ENCODE data around the gene LRRN4. TPM values are rescaled to one million over a fixed set of nuclear protein-coding genes. Genes with fewer than 3 reads are reported as not detected.

LRRN4 gene
- total and polyA plus RNA-seq, 9 of the 15 experiments (the other 6 are each of a cell fraction or from before 2014, with no cell fraction given): not detected

DNA sequence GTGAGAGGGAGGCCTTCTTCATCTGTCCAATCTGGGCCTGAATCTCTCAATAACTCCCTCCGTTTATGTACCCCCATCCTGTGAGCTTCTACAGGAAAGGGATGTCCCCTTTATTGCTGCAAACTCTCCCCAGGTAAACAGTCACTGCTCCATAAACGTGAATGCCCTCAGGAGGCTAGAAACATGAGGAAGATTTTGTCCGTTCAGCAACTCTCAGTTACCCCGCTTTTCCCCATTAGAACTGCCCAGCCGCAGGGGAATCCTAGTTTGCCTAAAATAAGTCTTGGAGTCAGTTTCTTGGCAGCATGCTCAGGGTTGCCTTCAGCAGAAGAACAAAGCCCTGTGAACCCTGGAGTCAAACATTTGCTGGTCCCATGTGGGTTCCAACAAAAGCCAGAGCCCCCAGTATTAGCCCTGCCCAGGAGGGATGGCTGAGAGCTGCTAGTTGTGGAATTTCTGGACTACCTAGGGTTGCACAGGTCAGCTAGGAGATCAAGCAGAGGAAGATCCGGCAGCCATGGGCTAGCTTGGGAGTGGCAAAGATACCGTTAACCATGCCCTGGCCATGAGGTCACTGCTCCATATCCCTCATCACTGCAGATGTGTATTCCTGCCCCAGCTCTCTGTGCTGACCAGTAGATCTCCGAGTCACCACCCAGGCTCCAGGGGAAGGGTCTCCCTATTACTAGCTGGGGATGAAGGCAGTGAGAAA is 640 bp downstream of the LRRN4 start:
- ChIA-PET CTCF (ENCODE audit: low intra/inter-chr PET ratio) (no interaction called here), POLR2A (no interaction called here)
- TF ChIP-seq, protein P1, sequence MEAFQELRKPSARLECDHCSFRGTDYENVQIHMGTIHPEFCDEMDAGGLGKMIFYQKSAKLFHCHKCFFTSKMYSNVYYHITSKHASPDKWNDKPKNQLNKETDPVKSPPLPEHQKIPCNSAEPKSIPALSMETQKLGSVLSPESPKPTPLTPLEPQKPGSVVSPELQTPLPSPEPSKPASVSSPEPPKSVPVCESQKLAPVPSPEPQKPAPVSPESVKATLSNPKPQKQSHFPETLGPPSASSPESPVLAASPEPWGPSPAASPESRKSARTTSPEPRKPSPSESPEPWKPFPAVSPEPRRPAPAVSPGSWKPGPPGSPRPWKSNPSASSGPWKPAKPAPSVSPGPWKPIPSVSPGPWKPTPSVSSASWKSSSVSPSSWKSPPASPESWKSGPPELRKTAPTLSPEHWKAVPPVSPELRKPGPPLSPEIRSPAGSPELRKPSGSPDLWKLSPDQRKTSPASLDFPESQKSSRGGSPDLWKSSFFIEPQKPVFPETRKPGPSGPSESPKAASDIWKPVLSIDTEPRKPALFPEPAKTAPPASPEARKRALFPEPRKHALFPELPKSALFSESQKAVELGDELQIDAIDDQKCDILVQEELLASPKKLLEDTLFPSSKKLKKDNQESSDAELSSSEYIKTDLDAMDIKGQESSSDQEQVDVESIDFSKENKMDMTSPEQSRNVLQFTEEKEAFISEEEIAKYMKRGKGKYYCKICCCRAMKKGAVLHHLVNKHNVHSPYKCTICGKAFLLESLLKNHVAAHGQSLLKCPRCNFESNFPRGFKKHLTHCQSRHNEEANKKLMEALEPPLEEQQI (IDR thresholded peaks at IDR 0.05): no peak
- TF ChIP-seq, protein P2, sequence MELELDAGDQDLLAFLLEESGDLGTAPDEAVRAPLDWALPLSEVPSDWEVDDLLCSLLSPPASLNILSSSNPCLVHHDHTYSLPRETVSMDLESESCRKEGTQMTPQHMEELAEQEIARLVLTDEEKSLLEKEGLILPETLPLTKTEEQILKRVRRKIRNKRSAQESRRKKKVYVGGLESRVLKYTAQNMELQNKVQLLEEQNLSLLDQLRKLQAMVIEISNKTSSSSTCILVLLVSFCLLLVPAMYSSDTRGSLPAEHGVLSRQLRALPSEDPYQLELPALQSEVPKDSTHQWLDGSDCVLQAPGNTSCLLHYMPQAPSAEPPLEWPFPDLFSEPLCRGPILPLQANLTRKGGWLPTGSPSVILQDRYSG (tag; conservative IDR thresholded peaks at IDR 0.05; ENCODE audit: low read depth): no peak
- TF ChIP-seq, protein P3, sequence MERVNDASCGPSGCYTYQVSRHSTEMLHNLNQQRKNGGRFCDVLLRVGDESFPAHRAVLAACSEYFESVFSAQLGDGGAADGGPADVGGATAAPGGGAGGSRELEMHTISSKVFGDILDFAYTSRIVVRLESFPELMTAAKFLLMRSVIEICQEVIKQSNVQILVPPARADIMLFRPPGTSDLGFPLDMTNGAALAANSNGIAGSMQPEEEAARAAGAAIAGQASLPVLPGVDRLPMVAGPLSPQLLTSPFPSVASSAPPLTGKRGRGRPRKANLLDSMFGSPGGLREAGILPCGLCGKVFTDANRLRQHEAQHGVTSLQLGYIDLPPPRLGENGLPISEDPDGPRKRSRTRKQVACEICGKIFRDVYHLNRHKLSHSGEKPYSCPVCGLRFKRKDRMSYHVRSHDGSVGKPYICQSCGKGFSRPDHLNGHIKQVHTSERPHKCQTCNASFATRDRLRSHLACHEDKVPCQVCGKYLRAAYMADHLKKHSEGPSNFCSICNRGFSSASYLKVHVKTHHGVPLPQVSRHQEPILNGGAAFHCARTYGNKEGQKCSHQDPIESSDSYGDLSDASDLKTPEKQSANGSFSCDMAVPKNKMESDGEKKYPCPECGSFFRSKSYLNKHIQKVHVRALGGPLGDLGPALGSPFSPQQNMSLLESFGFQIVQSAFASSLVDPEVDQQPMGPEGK (CRISPR knock-in tag; IDR thresholded peaks at IDR 0.05; ENCODE audit: borderline replicate concordance): no peak
- TF ChIP-seq SMARCB1 (IDR thresholded peaks at IDR 0.05; ENCODE audit: insufficient read length, low read depth): no peak
- TF ChIP-seq PRMT5 (CRISPR knock-in tag; IDR thresholded peaks at IDR 0.05): no peak
- TF ChIP-seq ZNF282 (CRISPR knock-in tag; IDR thresholded peaks at IDR 0.05): no peak
- TF ChIP-seq RBM34 (IDR thresholded peaks at IDR 0.05; ENCODE audit: borderline replicate concordance, insufficient read depth, low read length): no peak
- no peak for TF ChIP-seq HLTF (IDR thresholded peaks at IDR 0.05)
- TF ChIP-seq ZNF785 (CRISPR knock-in tag; IDR thresholded peaks at IDR 0.05): no peak
- Histone ChIP-seq H3K4me2 (ENCODE audit: insufficient read depth, low read length) (no peak overlapping the region), H4K20me1 (replicated peaks; ENCODE audit: control insufficient read depth, insufficient read depth, low read length) (no peaks in the 10 kb centered on the region), H3K9me3 (replicated peaks; ENCODE audit: control insufficient read depth, insufficient read depth, low read depth, low read length) (no peaks in the 10 kb centered on the region), H3K36me3 (ENCODE audit: control insufficient read depth, insufficient read depth, low read length) (no peaks in the 10 kb centered on the region), H2AFZ (ENCODE audit: low read depth, low read length) (no peak overlapping the region), H3K4me1 (replicated peaks in 1 of 2; ENCODE audit: control insufficient read depth in 2 of 2, insufficient read depth in 2 of 2, low read length in 2 of 2) (peaks cover 7 to 8% of the 10 kb centered on the region in 2 experiments; a peak in 4 of 5 replicates), H3K9ac (ENCODE audit: insufficient read depth in 1 of 2, low read depth in 2 of 2, low read length in 2 of 2) (no peak overlapping the region), H3K9me1 (ENCODE audit: control insufficient read depth, insufficient read depth, low read length) (no peaks in the 10 kb centered on the region), H3K27ac (ENCODE audit: extremely low read depth, low read depth, low read length) (no peak overlapping the region), H3K27me3 (ENCODE audit: control insufficient read depth in 2 of 2, insufficient read depth in 2 of 2, low read length in 2 of 2) (no peaks in the 10 kb centered on the region), H3K4me3 (no peak overlapping the region), H3K79me2 (ENCODE audit: control insufficient read depth, insufficient read depth, low read length) (no peaks in the 10 kb centered on the region)
- ATAC-seq (no peak), DNase-seq (ENCODE audit: extremely low read depth in 1 of 4, low spot score in 3 of 4) (no peak), FAIRE-seq (no peak)
- no TSS peak for BruUV-seq (replicated peaks)
- WGBS (ENCODE audit: insufficient coverage, low coverage, missing lambda C conversion rate): 24% methylated on average over 6 of the region's 8 CpGs
- intact Hi-C loops (cut with micrococcal nuclease): no loop called here
- in situ Hi-C loops (cut with MboI): no loop called here
